Subcutaneous abdominal adipose tissue (tissue), 5 donors: ENCODE results near the gene DPF1.

ENCODE experiments used
- H3K27ac ChIP-seq: one replicate; pipeline ENCODE4 v1.7.0; 2013; ENCODE audit warnings: low read depth, mild to moderate bottlenecking, inconsistent platforms, low read length, moderate library complexity
- H3K27me3 ChIP-seq, 5 donors: one replicate each; pipeline ENCODE4 v1.7.0; 2013; ENCODE audit warnings: low read length in 5 of 5, inconsistent platforms in 1 of 5; ENCODE audit not compliant: control insufficient read depth in 5 of 5, insufficient read depth in 4 of 5
- H3K36me3 ChIP-seq, 5 donors: one replicate each; pipeline ENCODE4 v1.7.0; 2013; ENCODE audit warnings: low read length in 5 of 5; ENCODE audit not compliant: control insufficient read depth in 5 of 5, insufficient read depth in 5 of 5
- H3K4me1 ChIP-seq, 5 donors: one replicate each; pipeline ENCODE4 v1.7.0; 2013; ENCODE audit warnings: low read length in 5 of 5, mild to moderate bottlenecking in 3 of 5, moderate library complexity in 1 of 5; ENCODE audit not compliant: control insufficient read depth in 5 of 5, insufficient read depth in 5 of 5
- H3K4me3 ChIP-seq, 5 donors: one replicate each; pipeline ENCODE4 v1.7.0; 2013; ENCODE audit warnings: low read length in 5 of 5, low read depth in 1 of 5
- H3K9ac ChIP-seq, 5 donors: one replicate each; pipeline ENCODE4 v1.7.0; 2013; ENCODE audit warnings: low read length in 5 of 5, mild to moderate bottlenecking in 4 of 5, moderate library complexity in 3 of 5
- H3K9me3 ChIP-seq, 5 donors: one replicate each; pipeline ENCODE4 v1.7.0; 2013; ENCODE audit warnings: low read length in 5 of 5; ENCODE audit not compliant: control insufficient read depth in 5 of 5
- donor health status: healthy.
- donor health status: healthy.
- donor health status: healthy.
- donor health status: healthy.
- donor health status: healthy.

Gene DPF1

DNA sequence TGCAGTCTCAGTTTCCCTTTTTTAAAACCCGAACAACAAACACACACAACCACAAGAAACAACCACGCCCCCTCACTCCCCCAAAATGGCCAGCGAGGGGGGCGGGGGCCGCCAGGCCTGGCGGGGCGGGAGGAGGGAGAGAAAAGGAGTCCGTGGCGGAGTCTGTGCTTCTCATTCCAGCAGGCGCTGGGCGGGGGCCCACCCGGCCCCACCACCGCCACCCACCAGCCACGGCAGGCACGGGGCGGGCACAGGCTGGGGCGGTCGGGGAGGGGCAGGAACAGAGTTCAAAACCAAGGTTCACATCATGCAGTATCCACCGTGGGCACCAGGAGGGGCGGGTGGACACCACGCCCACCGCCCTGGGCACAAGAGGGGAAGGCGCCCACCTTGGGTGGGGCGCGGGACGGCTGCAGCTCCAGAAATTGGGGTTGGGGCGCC lies 12.9 kb downstream of the DPF1 start:
- H3K9ac ChIP-seq: no peak overlapping the region
- peaks cover 22 to 48% (median 34%) of the 10 kb centered on the region in 5 donors for H3K27me3 ChIP-seq
- no peak overlapping the region for H3K4me3 ChIP-seq
- no peak overlapping the region for H3K27ac ChIP-seq
- H3K4me1 ChIP-seq: peaks cover 0 to 20% (median 14%) of the 10 kb centered on the region in 5 donors
- no peaks in the 10 kb centered on the region for H3K9me3 ChIP-seq
- H3K36me3 ChIP-seq: peaks cover 0 to 10% (median 7%) of the 10 kb centered on the region in 5 donors

GRCh38 chr19:38210458-38210987 lies 13.5 kb downstream of the DPF1 start:
- peaks cover 0 to 17% (median 13%) of the 10 kb centered on the region in 5 donors for H3K36me3 ChIP-seq
- H3K4me1 ChIP-seq: peaks cover 0 to 20% (median 14%) of the 10 kb centered on the region in 5 donors
- H3K9me3 ChIP-seq: no peaks in the 10 kb centered on the region
- no peak overlapping the region for H3K9ac ChIP-seq
- peaks cover 22 to 42% (median 28%) of the 10 kb centered on the region in 5 donors for H3K27me3 ChIP-seq
- H3K27ac ChIP-seq: no peak overlapping the region
- no peak overlapping the region for H3K4me3 ChIP-seq

- Histone ChIP-seq H3K9ac (no peak overlapping the region), H3K9me3 (no peaks in the 10 kb centered on the region), H3K36me3 (peaks cover 0 to 19% (median 14%) of the 10 kb centered on the region in 5 donors), H3K27ac (no peak overlapping the region), H3K4me1 (peaks cover 0 to 20% (median 14%) of the 10 kb centered on the region in 5 donors), H3K27me3 (peaks cover 22 to 42% (median 28%) of the 10 kb centered on the region in 5 donors), H3K4me3 (peak overlapping the region in 1 of 5 donors; percentile 14)
Measured at GRCh38 chr19:38209671-38210457, 14.2 kb downstream of the DPF1 start.

- Histone ChIP-seq H3K9me3 (no peaks in the 10 kb centered on the region), H3K4me1 (peaks cover 0 to 20% (median 14%) of the 10 kb centered on the region in 5 donors), H3K36me3 (peaks cover 0 to 23% (median 15%) of the 10 kb centered on the region in 5 donors), H3K9ac (no peak overlapping the region), H3K4me3 (peak overlapping the region in 1 of 5 donors; percentile 14), H3K27me3 (peaks cover 17 to 39% (median 25%) of the 10 kb centered on the region in 5 donors), H3K27ac (no peak overlapping the region)
Measured at GRCh38 chr19:38209152-38209551, 14.9 kb downstream of the DPF1 start.

DNA sequence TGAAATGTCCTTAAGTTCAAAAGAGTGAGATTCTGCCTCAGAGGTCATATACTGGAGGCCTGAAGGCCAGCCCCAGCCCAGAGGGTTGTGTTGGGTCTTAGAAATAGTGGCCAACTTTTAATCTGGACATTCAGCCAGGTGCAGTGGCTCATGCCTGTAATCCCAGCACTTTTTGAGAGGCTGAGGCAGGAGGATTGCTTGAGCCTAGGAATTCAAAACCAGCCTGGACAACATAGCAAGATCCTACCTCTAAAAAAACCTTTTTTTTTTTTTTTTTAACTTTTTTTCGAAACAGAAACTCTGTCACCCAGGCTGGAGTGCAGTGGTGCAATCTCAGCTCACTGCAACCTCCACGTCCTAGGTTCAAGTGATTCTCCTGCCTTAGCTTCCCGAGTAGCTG lies 15.5 kb downstream of the DPF1 start:
- H3K9me3 ChIP-seq: no peaks in the 10 kb centered on the region
- no peak overlapping the region for H3K27ac ChIP-seq
- no peak overlapping the region for H3K9ac ChIP-seq
- no peak overlapping the region for H3K4me3 ChIP-seq
- H3K4me1 ChIP-seq: peaks cover 0 to 20% (median 14%) of the 10 kb centered on the region in 5 donors
- H3K36me3 ChIP-seq: peaks cover 0 to 28% (median 20%) of the 10 kb centered on the region in 5 donors
- H3K27me3 ChIP-seq: peaks cover 12 to 34% (median 20%) of the 10 kb centered on the region in 5 donors

- Histone ChIP-seq H3K4me1 (peaks cover 0 to 20% (median 14%) of the 10 kb centered on the region in 5 donors), H3K27me3 (peaks cover 12 to 29% (median 20%) of the 10 kb centered on the region in 5 donors), H3K9me3 (no peaks in the 10 kb centered on the region), H3K36me3 (peaks cover 0 to 38% (median 26%) of the 10 kb centered on the region in 5 donors), H3K4me3 (no peak overlapping the region), H3K9ac (no peak overlapping the region), H3K27ac (no peak overlapping the region)
Measured at GRCh38 chr19:38207543-38207942, 16.5 kb downstream of the DPF1 start.

DNA sequence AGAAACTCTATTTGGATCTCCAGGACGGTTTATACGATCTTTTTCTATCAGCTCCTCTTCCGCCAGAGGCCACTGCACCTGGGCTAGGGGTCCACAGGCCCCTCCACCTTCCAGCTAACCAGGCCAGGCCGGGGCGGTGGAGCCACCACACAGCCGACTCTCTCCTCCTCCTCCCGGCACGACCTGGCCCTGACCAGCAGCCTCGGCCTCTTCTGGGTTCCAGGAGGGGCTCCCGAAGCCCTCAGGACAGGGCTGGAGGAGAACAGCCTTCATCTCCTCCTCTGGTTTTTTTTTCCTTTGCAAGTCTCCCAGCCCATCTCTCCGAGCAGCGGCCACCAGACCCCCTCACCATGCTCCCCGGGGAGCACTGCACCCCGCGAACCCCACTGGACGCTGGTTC lies 17.1 kb downstream of the DPF1 start:
- H3K9me3 ChIP-seq: no peaks in the 10 kb centered on the region
- H3K4me3 ChIP-seq: no peak overlapping the region
- no peak overlapping the region for H3K9ac ChIP-seq
- H3K27me3 ChIP-seq: peaks cover 12 to 29% (median 20%) of the 10 kb centered on the region in 5 donors
- H3K27ac ChIP-seq: no peak overlapping the region
- peaks cover 0 to 42% (median 31%) of the 10 kb centered on the region in 5 donors for H3K36me3 ChIP-seq
- H3K4me1 ChIP-seq: peaks cover 0 to 20% (median 14%) of the 10 kb centered on the region in 5 donors

- H3K9ac ChIP-seq: no peak overlapping the region
- H3K27ac ChIP-seq: no peak overlapping the region
- peaks cover 0 to 20% (median 14%) of the 10 kb centered on the region in 5 donors for H3K4me1 ChIP-seq
- H3K36me3 ChIP-seq: peaks cover 0 to 50% (median 38%) of the 10 kb centered on the region in 5 donors
- H3K9me3 ChIP-seq: no peaks in the 10 kb centered on the region
- peaks cover 12 to 24% (median 18%) of the 10 kb centered on the region in 5 donors for H3K27me3 ChIP-seq
- H3K4me3 ChIP-seq: no peak overlapping the region
Measured at GRCh38 chr19:38206006-38206745, 17.8 kb downstream of the DPF1 start.

- Histone ChIP-seq H3K4me3 (no peak overlapping the region), H3K27ac (no peak overlapping the region), H3K9me3 (no peaks in the 10 kb centered on the region), H3K4me1 (peaks cover 0 to 8% (median 6%) of the 10 kb centered on the region in 5 donors), H3K27me3 (peaks cover 2 to 10% (median 5%) of the 10 kb centered on the region in 5 donors), H3K36me3 (peaks cover 0 to 54% (median 40%) of the 10 kb centered on the region in 5 donors), H3K9ac (no peak overlapping the region)
Measured at GRCh38 chr19:38204728-38205127, 19.3 kb downstream of the DPF1 start.
